ENCODE results near the gene MANSC1. TPM values are rescaled to one million over a fixed set of nuclear protein-coding genes. Genes with fewer than 3 reads are reported as not detected.
"Not testable (repeated sequence)": the region's sequence is repeated elsewhere in the genome, so short reads cannot be mapped to it uniquely, and the experiment has no call there.

Gene MANSC1
- total RNA-seq, 1 experiment from 2014 or later, result 27.5 TPM

- peaks cover 37% of the 10 kb centered on the region for H3K4me1 Mint-ChIP-seq (ENCODE audit: low read depth, unreplicated experiment)
Measured at GRCh38 chr12:12315838-12316237, 34.2 kb downstream of the MANSC1 start.

DNA sequence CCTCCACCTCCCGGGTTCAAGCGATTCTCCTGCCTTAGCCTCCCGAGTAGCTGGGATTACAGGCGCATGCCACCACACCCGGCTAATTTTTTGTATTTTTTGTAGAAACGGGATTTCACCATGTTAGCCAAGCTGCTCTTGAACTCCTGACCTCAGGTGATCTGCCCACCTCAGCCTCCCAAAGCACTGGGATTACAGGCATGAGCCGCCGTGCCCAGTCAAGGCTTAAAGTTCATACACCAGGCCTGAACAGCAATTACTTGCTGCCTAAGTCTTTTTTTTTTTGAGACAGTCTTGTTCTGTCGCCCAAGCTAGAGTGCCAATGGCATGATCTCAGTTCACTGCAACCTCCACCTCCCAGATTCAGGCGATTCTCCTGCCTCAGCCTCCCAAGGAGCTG, 39.3 kb downstream of the MANSC1 start:
- H3K9me3 Mint-ChIP-seq (ENCODE audit: unreplicated experiment); DNase-seq; H3K9me3 ChIP-seq; H3K4me3 Mint-ChIP-seq (ENCODE audit: unreplicated experiment); H3K36me3 Mint-ChIP-seq (ENCODE audit: insufficient read depth, unreplicated experiment); H3K4me3 ChIP-seq (ENCODE audit: low read depth, low read length); intact Hi-C loops (cut with micrococcal nuclease; ENCODE audit: unreplicated experiment); POLR2A ChIA-PET; H3K27me3 ChIP-seq (replicated peaks; ENCODE audit: control insufficient read depth, insufficient read depth, low read length); H3K27ac Mint-ChIP-seq (ENCODE audit: unreplicated experiment); H3K27me3 Mint-ChIP-seq (ENCODE audit: insufficient read depth, unreplicated experiment); H3K36me3 ChIP-seq (ENCODE audit: control insufficient read depth, insufficient read depth, low read length); BruUV-seq (replicated peaks): not testable (repeated sequence)
- CTCF ChIA-PET, result interaction anchor here (0.7 kb wide), 1 partner anchor 134 kb away, joined by 3 read pairs; no protein-coding TSS in a partner anchor
- peaks cover 41% of the 10 kb centered on the region for H3K4me1 Mint-ChIP-seq (ENCODE audit: low read depth, unreplicated experiment)
- H3K4me1 ChIP-seq, result peaks cover 37% of the 10 kb centered on the region

More at GRCh38 chr12:12315838-12316237, 34.2 kb downstream of the MANSC1 start:
- no peaks in the 10 kb centered on the region for H3K9me3 ChIP-seq
- ChIA-PET POLR2A (no interaction called here), CTCF (interaction anchor here (0.8 kb wide), 1 partner anchor 51 kb away, joined by 5 read pairs; no protein-coding TSS in a partner anchor)
- no peak overlapping the region for H3K4me3 ChIP-seq (ENCODE audit: low read depth, low read length)
- peak; percentile 57 to 63 for DNase-seq
- H3K36me3 ChIP-seq (ENCODE audit: control insufficient read depth, insufficient read depth, low read length), result no peaks in the 10 kb centered on the region
- no peaks in the 10 kb centered on the region for H3K27me3 Mint-ChIP-seq (ENCODE audit: insufficient read depth, unreplicated experiment)
- no peak overlapping the region for H3K4me3 Mint-ChIP-seq (ENCODE audit: unreplicated experiment)
- no TSS peak for BruUV-seq (replicated peaks)
- no peak overlapping the region for H3K27ac Mint-ChIP-seq (ENCODE audit: unreplicated experiment)
- intact Hi-C loops (cut with micrococcal nuclease; ENCODE audit: unreplicated experiment), result loop anchor here (1.0 kb wide), 1 partner anchor 8 kb away; no protein-coding TSS in a partner anchor
- no peaks in the 10 kb centered on the region for H3K27me3 ChIP-seq (replicated peaks; ENCODE audit: control insufficient read depth, insufficient read depth, low read length)
- peaks cover 26% of the 10 kb centered on the region for H3K4me1 ChIP-seq
- TF ChIP-seq, protein P1, sequence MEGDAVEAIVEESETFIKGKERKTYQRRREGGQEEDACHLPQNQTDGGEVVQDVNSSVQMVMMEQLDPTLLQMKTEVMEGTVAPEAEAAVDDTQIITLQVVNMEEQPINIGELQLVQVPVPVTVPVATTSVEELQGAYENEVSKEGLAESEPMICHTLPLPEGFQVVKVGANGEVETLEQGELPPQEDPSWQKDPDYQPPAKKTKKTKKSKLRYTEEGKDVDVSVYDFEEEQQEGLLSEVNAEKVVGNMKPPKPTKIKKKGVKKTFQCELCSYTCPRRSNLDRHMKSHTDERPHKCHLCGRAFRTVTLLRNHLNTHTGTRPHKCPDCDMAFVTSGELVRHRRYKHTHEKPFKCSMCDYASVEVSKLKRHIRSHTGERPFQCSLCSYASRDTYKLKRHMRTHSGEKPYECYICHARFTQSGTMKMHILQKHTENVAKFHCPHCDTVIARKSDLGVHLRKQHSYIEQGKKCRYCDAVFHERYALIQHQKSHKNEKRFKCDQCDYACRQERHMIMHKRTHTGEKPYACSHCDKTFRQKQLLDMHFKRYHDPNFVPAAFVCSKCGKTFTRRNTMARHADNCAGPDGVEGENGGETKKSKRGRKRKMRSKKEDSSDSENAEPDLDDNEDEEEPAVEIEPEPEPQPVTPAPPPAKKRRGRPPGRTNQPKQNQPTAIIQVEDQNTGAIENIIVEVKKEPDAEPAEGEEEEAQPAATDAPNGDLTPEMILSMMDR (IDR thresholded peaks at IDR 0.05; ENCODE audit: insufficient read depth in 1 of 2, low read depth in 1 of 2, low read length in 1 of 2, severe bottlenecking in 1 of 2, unreplicated experiment in 1 of 2), result no peak
- H3K36me3 Mint-ChIP-seq (ENCODE audit: insufficient read depth, unreplicated experiment), result peaks cover 27% of the 10 kb centered on the region
- H3K9me3 Mint-ChIP-seq (ENCODE audit: unreplicated experiment), result no peaks in the 10 kb centered on the region

- H3K36me3 ChIP-seq (ENCODE audit: control insufficient read depth, insufficient read depth, low read length), result no peaks in the 10 kb centered on the region
- no TSS peak for BruUV-seq (replicated peaks)
- CTCF ChIA-PET, result no interaction called here
- Mint-ChIP-seq H3K4me1 (ENCODE audit: low read depth, unreplicated experiment) (peaks cover 32% of the 10 kb centered on the region), H3K27ac (ENCODE audit: unreplicated experiment) (no peak overlapping the region), H3K4me3 (ENCODE audit: unreplicated experiment) (no peak overlapping the region), H3K36me3 (ENCODE audit: insufficient read depth, unreplicated experiment) (no peaks in the 10 kb centered on the region), H3K27me3 (ENCODE audit: insufficient read depth, unreplicated experiment) (no peaks in the 10 kb centered on the region), H3K9me3 (ENCODE audit: unreplicated experiment) (no peaks in the 10 kb centered on the region)
- H3K9me3 ChIP-seq, result peaks cover 4% of the 10 kb centered on the region; the same call in 1 of the 2 replicates
- no peak overlapping the region for H3K4me3 ChIP-seq (ENCODE audit: low read depth, low read length)
- DNase-seq, result no peak
- peaks cover 25% of the 10 kb centered on the region for H3K4me1 ChIP-seq
- no peaks in the 10 kb centered on the region for H3K27me3 ChIP-seq (replicated peaks; ENCODE audit: control insufficient read depth, insufficient read depth, low read length)
- TF ChIP-seq, protein P1 (IDR thresholded peaks at IDR 0.05; ENCODE audit: insufficient read depth in 1 of 2, low read depth in 1 of 2, low read length in 1 of 2, severe bottlenecking in 1 of 2, unreplicated experiment in 1 of 2), result no peak
- POLR2A ChIA-PET, result no interaction called here
- intact Hi-C loops (cut with micrococcal nuclease; ENCODE audit: unreplicated experiment), result no loop called here
Measured at GRCh38 chr12:12305568-12306300, 44.3 kb downstream of the MANSC1 start.

Data from Caco-2 (cell line).